Caco-2 (cell line): ENCODE results near the gene TRPV4. TPM values are rescaled to one million over a fixed set of nuclear protein-coding genes. Genes with fewer than 3 reads are reported as not detected.

ENCODE experiments used
- BruUV-seq: library from RNA; stranded (reverse); fragments of 400-500 nt; replicated peaks from 2 replicates; lab custom pipeline; 2021; lab: Mats Ljungman, UMichigan
- CTCF ChIA-PET: fragments of 300-600 bp; sonication (Branson Sonifier 250); formaldehyde crosslinking; loops from one replicate; lab custom pipeline; 2022; ENCODE audit warnings: antibody characterized with exemption; lab: Charles Lee
- POLR2A ChIA-PET: fragments of 300-600 bp; sonication (Branson Sonifier 250); formaldehyde crosslinking; loops from one replicate; lab custom pipeline; 2022; ENCODE audit warnings: antibody characterized with exemption; lab: Charles Lee
- DNase-seq, 2 experiments: peaks; one replicate each; pipeline versions ENCODE4 v3.0.0 to v3.0.0-alpha.2; 2020 to 2022
- H3K27me3 ChIP-seq: replicated peaks from 2 replicates; pipeline ENCODE4 v1.6.0; 2011; ENCODE audit warnings: low read length; ENCODE audit not compliant: control insufficient read depth, insufficient read depth
- H3K36me3 ChIP-seq: 2 replicates; pipeline ENCODE4 v1.5.1; 2011; ENCODE audit warnings: low read length; ENCODE audit not compliant: control insufficient read depth, insufficient read depth
- H3K4me1 ChIP-seq: fragments of 250-450 bp; sonication (Bioruptor Pico); 2 replicates; pipeline ENCODE4 v1.5.1; 2020; ENCODE audit warnings: mild to moderate bottlenecking
- H3K4me3 ChIP-seq: 2 replicates; pipeline ENCODE4 v1.5.1; 2011; ENCODE audit warnings: low read depth, mild to moderate bottlenecking, control low read depth, low read length
- H3K9me3 ChIP-seq: fragments of 250-450 bp; sonication (Bioruptor Pico); 2 replicates; pipeline ENCODE4 v1.5.1; 2020; ENCODE audit warnings: mild to moderate bottlenecking, moderate library complexity
- H3K27ac Mint-ChIP-seq: one replicate; pipeline ENCODE4 v1.8.0; 2022; ENCODE audit warnings: mixed read lengths; ENCODE audit not compliant: unreplicated experiment
- H3K27me3 Mint-ChIP-seq: one replicate; pipeline ENCODE4 v1.8.0; 2022; ENCODE audit warnings: mixed read lengths; ENCODE audit not compliant: insufficient read depth, unreplicated experiment
- H3K36me3 Mint-ChIP-seq: one replicate; pipeline ENCODE4 v1.8.0; 2022; ENCODE audit warnings: mild to moderate bottlenecking, mixed read lengths; ENCODE audit not compliant: insufficient read depth, unreplicated experiment
- H3K4me1 Mint-ChIP-seq: one replicate; pipeline ENCODE4 v1.8.0; 2022; ENCODE audit warnings: low read depth, mixed read lengths; ENCODE audit not compliant: unreplicated experiment
- H3K4me3 Mint-ChIP-seq: one replicate; pipeline ENCODE4 v1.8.0; 2022; ENCODE audit warnings: mild to moderate bottlenecking, moderate library complexity, mixed read lengths; ENCODE audit not compliant: unreplicated experiment
- H3K9me3 Mint-ChIP-seq: one replicate; pipeline ENCODE4 v1.8.0; 2022; ENCODE audit warnings: mixed read lengths; ENCODE audit not compliant: unreplicated experiment
- intact Hi-C: fragments of 100-400 bp; cut with micrococcal nuclease; formaldehyde crosslinking; loops from one replicate; pipeline ENCODE4 v1.10.0; 2022; ENCODE audit not compliant: unreplicated experiment
- total RNA-seq: library from RNA; stranded (reverse); gene quantifications from 2 replicates; pipeline ENCODE4 v1.2.3, GENCODE V29; 2022
- TF ChIP-seq, protein P1 (sequence below), 2 experiments: fragments of 200-600 bp in 1 of 2; IDR thresholded peaks; 1 replicate in 1 of 2; 2 replicates in 1 of 2; pipeline versions ENCODE4 v1.5.1 to v1.8.0; 2011 to 2022; ENCODE audit warnings: antibody characterized with exemption in 1 of 2, control low read depth in 1 of 2, inconsistent platforms in 1 of 2, low read depth in 1 of 2, low read length in 1 of 2, mild to moderate bottlenecking in 1 of 2, moderate library complexity in 1 of 2; ENCODE audit not compliant: insufficient read depth in 1 of 2, severe bottlenecking in 1 of 2, unreplicated experiment in 1 of 2

TRPV4 gene
- total RNA-seq, 1 experiment from 2014 or later, result not detected

DNA sequence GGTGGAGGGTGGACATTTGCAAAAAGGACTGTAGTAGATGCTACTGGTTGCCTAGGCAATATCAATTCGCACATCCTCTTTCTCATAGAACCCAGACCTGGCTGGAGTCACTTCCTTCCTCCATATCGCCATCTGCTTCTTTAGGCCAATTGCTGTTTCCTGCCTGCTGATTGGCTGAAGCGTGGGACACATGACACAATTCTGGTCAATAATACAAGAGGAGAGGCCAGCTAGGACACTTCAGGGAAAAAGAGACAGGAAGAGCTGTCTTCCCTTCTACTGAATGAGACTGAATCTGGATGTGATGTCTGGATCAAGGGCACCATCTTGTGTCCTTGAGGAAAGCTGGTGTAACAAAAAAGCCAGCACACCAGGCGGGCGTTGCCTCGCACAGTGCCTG is 53.8 kb downstream of the TRPV4 start:
- H3K4me1 ChIP-seq, result no peaks in the 10 kb centered on the region
- TF ChIP-seq, protein P1, sequence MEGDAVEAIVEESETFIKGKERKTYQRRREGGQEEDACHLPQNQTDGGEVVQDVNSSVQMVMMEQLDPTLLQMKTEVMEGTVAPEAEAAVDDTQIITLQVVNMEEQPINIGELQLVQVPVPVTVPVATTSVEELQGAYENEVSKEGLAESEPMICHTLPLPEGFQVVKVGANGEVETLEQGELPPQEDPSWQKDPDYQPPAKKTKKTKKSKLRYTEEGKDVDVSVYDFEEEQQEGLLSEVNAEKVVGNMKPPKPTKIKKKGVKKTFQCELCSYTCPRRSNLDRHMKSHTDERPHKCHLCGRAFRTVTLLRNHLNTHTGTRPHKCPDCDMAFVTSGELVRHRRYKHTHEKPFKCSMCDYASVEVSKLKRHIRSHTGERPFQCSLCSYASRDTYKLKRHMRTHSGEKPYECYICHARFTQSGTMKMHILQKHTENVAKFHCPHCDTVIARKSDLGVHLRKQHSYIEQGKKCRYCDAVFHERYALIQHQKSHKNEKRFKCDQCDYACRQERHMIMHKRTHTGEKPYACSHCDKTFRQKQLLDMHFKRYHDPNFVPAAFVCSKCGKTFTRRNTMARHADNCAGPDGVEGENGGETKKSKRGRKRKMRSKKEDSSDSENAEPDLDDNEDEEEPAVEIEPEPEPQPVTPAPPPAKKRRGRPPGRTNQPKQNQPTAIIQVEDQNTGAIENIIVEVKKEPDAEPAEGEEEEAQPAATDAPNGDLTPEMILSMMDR (IDR thresholded peaks at IDR 0.05; ENCODE audit: insufficient read depth in 1 of 2, low read depth in 1 of 2, low read length in 1 of 2, severe bottlenecking in 1 of 2, unreplicated experiment in 1 of 2), result no peak
- POLR2A ChIA-PET, result interaction anchor here (0.7 kb wide), 1 partner anchor 224 kb away, joined by 7 read pairs; no protein-coding TSS in a partner anchor
- Mint-ChIP-seq H3K4me3 (no peak overlapping the region), H3K36me3 (peaks cover 10% of the 10 kb centered on the region), H3K27ac (no peak overlapping the region), H3K27me3 (no peaks in the 10 kb centered on the region), H3K4me1 (peaks cover 8% of the 10 kb centered on the region), H3K9me3 (no peaks in the 10 kb centered on the region)
- H3K36me3 ChIP-seq, result no peaks in the 10 kb centered on the region
- no peaks in the 10 kb centered on the region for H3K27me3 ChIP-seq
- peak; percentile 35 to 51 for DNase-seq
- BruUV-seq, result no TSS peak
- no peak overlapping the region for H3K4me3 ChIP-seq
- intact Hi-C loops, result loop anchor here (1.0 kb wide), 1 partner anchor 261 kb away; no protein-coding TSS in a partner anchor
- CTCF ChIA-PET, result interaction anchor here (1.0 to 1.7 kb wide), 5 partner anchors 9 to 262 kb away, joined by 3 to 10 read pairs (median 4); no protein-coding TSS in a partner anchor
- no peaks in the 10 kb centered on the region for H3K9me3 ChIP-seq

DNA sequence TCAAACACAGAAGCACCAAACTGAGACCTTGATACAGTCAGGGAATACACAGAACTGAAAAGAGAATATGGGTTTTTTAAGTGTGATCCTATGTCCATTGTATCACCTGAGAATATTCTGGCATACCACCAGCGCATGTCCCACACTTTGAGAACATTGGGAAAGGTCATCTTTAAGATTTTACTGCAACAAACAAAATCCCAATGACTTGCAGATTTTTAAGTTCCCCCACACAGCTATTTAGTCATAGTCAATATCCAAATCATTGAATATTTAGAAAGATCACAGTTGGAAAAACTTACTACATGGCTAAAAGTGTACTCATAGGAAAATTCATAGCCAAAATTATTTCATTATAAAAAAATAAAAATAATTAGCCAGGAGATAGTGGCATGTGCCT is 54.5 kb downstream of the TRPV4 start:
- TF ChIP-seq, protein P1 (IDR thresholded peaks at IDR 0.05; ENCODE audit: insufficient read depth in 1 of 2, low read depth in 1 of 2, low read length in 1 of 2, severe bottlenecking in 1 of 2, unreplicated experiment in 1 of 2), result no peak
- peaks cover 8% of the 10 kb centered on the region for H3K4me1 Mint-ChIP-seq
- no peak overlapping the region for H3K27ac Mint-ChIP-seq
- no peak overlapping the region for H3K4me3 Mint-ChIP-seq
- Histone ChIP-seq H3K9me3 (no peaks in the 10 kb centered on the region), H3K4me3 (no peak overlapping the region), H3K4me1 (peaks cover 7% of the 10 kb centered on the region; the same call in 1 of the 2 replicates), H3K27me3 (no peaks in the 10 kb centered on the region), H3K36me3 (no peaks in the 10 kb centered on the region)
- CTCF ChIA-PET, result interaction anchor here (1.3 to 1.7 kb wide), 2 partner anchors 181 to 197 kb away, joined by 4 to 10 read pairs; no protein-coding TSS in a partner anchor
- no peak for DNase-seq
- H3K9me3 Mint-ChIP-seq, result no peaks in the 10 kb centered on the region
- POLR2A ChIA-PET, result no interaction called here
- no TSS peak for BruUV-seq
- intact Hi-C loops, result loop anchor here (1.0 kb wide), 1 partner anchor 260 kb away; no protein-coding TSS in a partner anchor
- H3K27me3 Mint-ChIP-seq, result no peaks in the 10 kb centered on the region
- peaks cover 10% of the 10 kb centered on the region for H3K36me3 Mint-ChIP-seq

DNA sequence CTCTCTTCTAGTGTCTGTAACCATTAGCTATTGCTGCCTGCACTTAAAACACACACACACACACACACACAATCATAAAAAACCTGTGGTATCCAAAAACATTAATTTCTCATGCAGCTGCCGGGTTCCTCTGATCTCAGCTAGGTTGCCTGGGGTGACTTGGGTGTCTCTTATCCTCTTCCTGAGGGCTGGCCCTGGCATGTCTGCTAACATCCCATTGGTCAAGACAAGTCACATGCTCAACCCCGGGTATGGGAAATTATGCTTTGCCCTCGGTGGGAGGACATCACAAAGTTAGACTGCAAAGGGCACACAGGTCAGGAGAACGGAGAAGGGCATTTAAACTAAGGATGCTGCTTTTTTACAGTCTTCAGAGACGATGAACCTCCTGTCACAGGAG is 55.7 kb downstream of the TRPV4 start:
- POLR2A ChIA-PET, result no interaction called here
- no TSS peak for BruUV-seq
- Mint-ChIP-seq H3K4me3 (peak overlapping the region; percentile 55), H3K36me3 (peaks cover 10% of the 10 kb centered on the region), H3K27me3 (no peaks in the 10 kb centered on the region), H3K4me1 (peaks cover 12% of the 10 kb centered on the region), H3K9me3 (no peaks in the 10 kb centered on the region), H3K27ac (peak overlapping the region; percentile 10)
- CTCF ChIA-PET, result interaction anchor here (0.6 to 0.7 kb wide), 2 partner anchors 13 to 723 kb away, joined by 3 to 6 read pairs; no protein-coding TSS in a partner anchor
- Histone ChIP-seq H3K9me3 (no peaks in the 10 kb centered on the region), H3K4me3 (no peak overlapping the region), H3K36me3 (no peaks in the 10 kb centered on the region), H3K4me1 (peaks cover 7% of the 10 kb centered on the region; the same call in 1 of the 2 replicates), H3K27me3 (no peaks in the 10 kb centered on the region)
- DNase-seq, result peak; percentile 43 to 64
- intact Hi-C loops, result no loop called here
- TF ChIP-seq, protein P1 (IDR thresholded peaks at IDR 0.05; ENCODE audit: insufficient read depth in 1 of 2, low read depth in 1 of 2, low read length in 1 of 2, severe bottlenecking in 1 of 2, unreplicated experiment in 1 of 2), result no peak
